Erythroblast (primary cell): ENCODE data around the gene YIPF4.
"Not testable (repeated sequence)": the region's sequence is repeated elsewhere in the genome, so short reads cannot be mapped to it uniquely, and the experiment has no call there.

Experiments used
- GATA1 ChIP-seq: IDR thresholded peaks from 2 replicates; pipeline ENCODE4 v1.6.1; 2011; ENCODE audit warnings: low read depth, mild to moderate bottlenecking, control low read depth, low read length, moderate library complexity
- POLR2A ChIP-seq: IDR thresholded peaks from 2 replicates; pipeline ENCODE4 v1.6.1; 2011; ENCODE audit warnings: mild to moderate bottlenecking, low read length

DNA sequence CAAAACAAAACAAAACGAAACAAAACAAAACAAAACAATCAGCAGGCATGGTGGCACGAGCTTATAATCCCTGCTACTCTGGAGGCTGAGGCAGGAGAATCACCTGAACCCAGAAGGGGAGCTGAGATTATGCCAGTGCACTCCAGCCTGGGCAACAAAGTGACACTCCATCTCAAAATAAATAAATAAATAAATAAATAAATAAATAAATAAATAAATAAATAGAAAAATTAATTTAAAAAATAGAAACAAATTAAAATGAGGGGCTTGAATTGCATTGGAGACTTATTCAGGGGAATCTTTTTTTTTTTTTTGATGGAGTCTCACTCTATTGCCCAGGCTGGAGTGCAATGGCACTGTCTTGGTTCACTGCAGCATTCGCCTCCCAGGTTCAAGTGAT is 73.1 kb downstream of the YIPF4 start:
- not testable (repeated sequence) for TF ChIP-seq POLR2A, GATA1
